Activated CD8-positive, alpha-beta T cell treated with anti-CD3 and anti-CD28 coated beads, Interleukin-2, amount 10 ng/mL, durations not matched to agents 7 days and 5 days (primary cell): Measurements from ENCODE around the gene TCF21. TPM values are rescaled to one million over a fixed set of nuclear protein-coding genes. Genes with fewer than 3 reads are reported as not detected.

Experiments used
- ATAC-seq: fragments of 150-1000 bp; cut with Tn5 transposase; one replicate; pipeline ENCODE4 v1.10.0; 2021; ENCODE audit warnings: moderate library complexity
- CTCF ChIA-PET: fragments of 350-600 bp; sonication (Branson Sonifier 250); formaldehyde crosslinking; loops from one replicate; lab custom pipeline; 2021; ENCODE audit warnings: antibody characterized with exemption; lab: Charles Lee
- POLR2A ChIA-PET: fragments of 350-600 bp; sonication (Branson Sonifier 250); formaldehyde crosslinking; loops from one replicate; lab custom pipeline; 2021; ENCODE audit warnings: antibody characterized with exemption; lab: Charles Lee
- DNase-seq: peaks from one replicate; pipeline ENCODE4 v3.0.0-alpha.2; 2020
- H3K27ac Mint-ChIP-seq: one replicate; pipeline ENCODE4 v1.8.0; 2021; ENCODE audit warnings: mild to moderate bottlenecking, mixed read lengths
- H3K27me3 Mint-ChIP-seq: one replicate; pipeline ENCODE4 v1.8.0; 2021; ENCODE audit warnings: low read depth, mixed read lengths
- H3K36me3 Mint-ChIP-seq: one replicate; pipeline ENCODE4 v1.8.0; 2021; ENCODE audit warnings: low read depth, mixed read lengths
- H3K4me1 Mint-ChIP-seq: one replicate; pipeline ENCODE4 v1.8.0; 2021; ENCODE audit warnings: low read depth, mixed read lengths
- H3K4me3 Mint-ChIP-seq: one replicate; pipeline ENCODE4 v1.8.0; 2021; ENCODE audit warnings: mild to moderate bottlenecking, mixed read lengths
- H3K9me3 Mint-ChIP-seq: one replicate; pipeline ENCODE4 v1.8.0; 2022; ENCODE audit warnings: mixed read lengths; ENCODE audit not compliant: insufficient read depth
- total RNA-seq, 2 experiments: library from RNA; stranded (reverse); gene quantifications; one replicate each; pipeline ENCODE4 v1.2.3, GENCODE V29; 2021

Gene TCF21
- total RNA-seq, 2 experiments from 2014 or later = not detected

- no peak overlapping the region for H3K27ac Mint-ChIP-seq
- H3K27me3 Mint-ChIP-seq = peaks cover 86% of the 10 kb centered on the region
- peak; percentile 52 for ATAC-seq
- H3K9me3 Mint-ChIP-seq = no peaks in the 10 kb centered on the region
- peaks cover 21% of the 10 kb centered on the region for H3K4me1 Mint-ChIP-seq
- no peaks in the 10 kb centered on the region for H3K36me3 Mint-ChIP-seq
- CTCF ChIA-PET = interaction anchor here (1.1 to 2.6 kb wide), 3 partner anchors 25 to 172 kb away, joined by 3 to 9 read pairs (median 8); no protein-coding TSS in a partner anchor
- no peak for DNase-seq
- H3K4me3 Mint-ChIP-seq = peak overlapping the region; percentile 72
- POLR2A ChIA-PET = interaction anchor here (0.9 kb wide), 1 partner anchor 9 kb away, joined by 3 read pairs; no protein-coding TSS in a partner anchor
Measured at GRCh38 chr6:133891149-133891926, 2.4 kb downstream of the TCF21 start.

- POLR2A ChIA-PET = no interaction called here
- H3K36me3 Mint-ChIP-seq = no peaks in the 10 kb centered on the region
- peaks cover 21% of the 10 kb centered on the region for H3K4me1 Mint-ChIP-seq
- peak overlapping the region; percentile 16 for H3K4me3 Mint-ChIP-seq
- no peak overlapping the region for H3K27ac Mint-ChIP-seq
- no peak for ATAC-seq
- peaks cover 88% of the 10 kb centered on the region for H3K27me3 Mint-ChIP-seq
- no peak for DNase-seq
- H3K9me3 Mint-ChIP-seq = no peaks in the 10 kb centered on the region
- CTCF ChIA-PET = interaction anchor here (0.9 to 2.6 kb wide), 6 partner anchors 25 to 205 kb away, joined by 3 to 9 read pairs (median 4); no protein-coding TSS in a partner anchor
Measured at GRCh38 chr6:133891927-133892812, 3.3 kb downstream of the TCF21 start.

GRCh38 chr6:133892813-133893691 lies 4.1 kb downstream of the TCF21 start:
- ChIA-PET CTCF (interaction anchor here (0.9 to 2.6 kb wide), 7 partner anchors 9 to 204 kb away, joined by 3 to 9 read pairs (median 4); no protein-coding TSS in a partner anchor), POLR2A (no interaction called here)
- H3K4me3 Mint-ChIP-seq = no peak overlapping the region
- DNase-seq = no peak
- no peaks in the 10 kb centered on the region for H3K9me3 Mint-ChIP-seq
- H3K27me3 Mint-ChIP-seq = peaks cover 88% of the 10 kb centered on the region
- no peaks in the 10 kb centered on the region for H3K36me3 Mint-ChIP-seq
- H3K27ac Mint-ChIP-seq = no peak overlapping the region
- ATAC-seq = no peak
- peaks cover 21% of the 10 kb centered on the region for H3K4me1 Mint-ChIP-seq

- no peak overlapping the region for H3K27ac Mint-ChIP-seq
- CTCF ChIA-PET = interaction anchor here (1.2 to 1.4 kb wide), 3 partner anchors 8 to 203 kb away, joined by 3 to 4 read pairs (median 3); no protein-coding TSS in a partner anchor
- no peak overlapping the region for H3K4me3 Mint-ChIP-seq
- no peak for DNase-seq
- H3K36me3 Mint-ChIP-seq = no peaks in the 10 kb centered on the region
- ATAC-seq = no peak
- H3K27me3 Mint-ChIP-seq = peaks cover 88% of the 10 kb centered on the region
- no peaks in the 10 kb centered on the region for H3K9me3 Mint-ChIP-seq
- POLR2A ChIA-PET = interaction anchor here (0.6 kb wide), 1 partner anchor 393 kb away, joined by 4 read pairs; no protein-coding TSS in a partner anchor
- H3K4me1 Mint-ChIP-seq = peaks cover 21% of the 10 kb centered on the region
Measured at GRCh38 chr6:133893946-133894345, 5.0 kb downstream of the TCF21 start.

GRCh38 chr6:133894369-133894768 lies 5.5 kb downstream of the TCF21 start:
- DNase-seq (no peak), ATAC-seq (no peak)
- no peak overlapping the region for H3K4me3 Mint-ChIP-seq
- H3K27ac Mint-ChIP-seq = no peak overlapping the region
- peaks cover 85% of the 10 kb centered on the region for H3K27me3 Mint-ChIP-seq
- no peaks in the 10 kb centered on the region for H3K9me3 Mint-ChIP-seq
- H3K4me1 Mint-ChIP-seq = peaks cover 21% of the 10 kb centered on the region
- POLR2A ChIA-PET = interaction anchor here (0.6 kb wide), 1 partner anchor 392 kb away, joined by 4 read pairs; no protein-coding TSS in a partner anchor
- CTCF ChIA-PET = interaction anchor here (1.2 to 1.3 kb wide), 2 partner anchors 8 to 21 kb away, joined by 3 to 4 read pairs; no protein-coding TSS in a partner anchor
- no peaks in the 10 kb centered on the region for H3K36me3 Mint-ChIP-seq

- Mint-ChIP-seq H3K9me3 (no peaks in the 10 kb centered on the region), H3K27me3 (peaks cover 81% of the 10 kb centered on the region), H3K4me3 (no peak overlapping the region), H3K4me1 (peaks cover 21% of the 10 kb centered on the region), H3K27ac (no peak overlapping the region), H3K36me3 (no peaks in the 10 kb centered on the region)
- ChIA-PET POLR2A (no interaction called here), CTCF (interaction anchor here (1.3 kb wide), 1 partner anchor 21 kb away, joined by 4 read pairs; no protein-coding TSS in a partner anchor)
- ATAC-seq (no peak), DNase-seq (no peak)
Measured at GRCh38 chr6:133894795-133895358, 6.0 kb downstream of the TCF21 start.

GRCh38 chr6:133895573-133896343 lies 6.8 kb downstream of the TCF21 start:
- H3K9me3 Mint-ChIP-seq = no peaks in the 10 kb centered on the region
- no peak overlapping the region for H3K4me3 Mint-ChIP-seq
- CTCF ChIA-PET = interaction anchor here (2.8 kb wide), 1 partner anchor 21 kb away, joined by 18 read pairs; no protein-coding TSS in a partner anchor
- H3K27me3 Mint-ChIP-seq = peaks cover 79% of the 10 kb centered on the region
- DNase-seq (no peak), ATAC-seq (no peak)
- H3K27ac Mint-ChIP-seq = no peak overlapping the region
- POLR2A ChIA-PET = no interaction called here
- no peaks in the 10 kb centered on the region for H3K36me3 Mint-ChIP-seq
- peaks cover 17% of the 10 kb centered on the region for H3K4me1 Mint-ChIP-seq

GRCh38 chr6:133896344-133896721 lies 7.4 kb downstream of the TCF21 start:
- CTCF ChIA-PET = interaction anchor here (2.8 kb wide), 1 partner anchor 20 kb away, joined by 18 read pairs; no protein-coding TSS in a partner anchor
- peaks cover 11% of the 10 kb centered on the region for H3K4me1 Mint-ChIP-seq
- ATAC-seq = no peak
- no peaks in the 10 kb centered on the region for H3K9me3 Mint-ChIP-seq
- peaks cover 75% of the 10 kb centered on the region for H3K27me3 Mint-ChIP-seq
- POLR2A ChIA-PET = no interaction called here
- H3K4me3 Mint-ChIP-seq = no peak overlapping the region
- H3K27ac Mint-ChIP-seq = no peak overlapping the region
- no peaks in the 10 kb centered on the region for H3K36me3 Mint-ChIP-seq
- DNase-seq = no peak

- Mint-ChIP-seq H3K36me3 (no peaks in the 10 kb centered on the region), H3K27me3 (peaks cover 67% of the 10 kb centered on the region), H3K27ac (no peak overlapping the region), H3K4me1 (peaks cover 4% of the 10 kb centered on the region), H3K9me3 (no peaks in the 10 kb centered on the region), H3K4me3 (no peak overlapping the region)
- ATAC-seq (no peak), DNase-seq (no peak)
- ChIA-PET CTCF (interaction anchor here (0.6 to 2.8 kb wide), 3 partner anchors 18 to 61 kb away, joined by 3 to 18 read pairs (median 3); no protein-coding TSS in a partner anchor), POLR2A (no interaction called here)
Measured at GRCh38 chr6:133898263-133898662, 9.3 kb downstream of the TCF21 start.

- Mint-ChIP-seq H3K27me3 (peaks cover 61% of the 10 kb centered on the region), H3K27ac (no peak overlapping the region), H3K4me3 (no peak overlapping the region), H3K4me1 (no peaks in the 10 kb centered on the region), H3K9me3 (no peaks in the 10 kb centered on the region), H3K36me3 (no peaks in the 10 kb centered on the region)
- ChIA-PET POLR2A (interaction anchor here (0.8 kb wide), 1 partner anchor 9 kb away, joined by 3 read pairs; no protein-coding TSS in a partner anchor), CTCF (interaction anchor here (1.0 kb wide), 1 partner anchor 17 kb away, joined by 3 read pairs; no protein-coding TSS in a partner anchor)
- ATAC-seq = no peak
- no peak for DNase-seq
Measured at GRCh38 chr6:133899556-133899955, 10.6 kb downstream of the TCF21 start.
